ENCODE data around the gene EGFL7. TPM values are rescaled to one million over a fixed set of nuclear protein-coding genes. Genes with fewer than 3 reads are reported as not detected.

EGFL7 gene
- total and polyA plus RNA-seq, 4 donors: 32.1 to 39.7 (median 36.5) TPM

- 79% methylated on average over 27 of the region's 27 CpGs for WGBS
- TF ChIP-seq NR2F2 (IDR thresholded peaks at IDR 0.05) (no peak), RAD21 (IDR thresholded peaks at IDR 0.05) (no peak), EGR1 (IDR thresholded peaks at IDR 0.05; ENCODE audit: low read depth in 2 of 2) (no peak), CTCF (IDR thresholded peaks at IDR 0.05; ENCODE audit: low read depth, low read length, missing input control) (no peak), FOXA1 (IDR thresholded peaks at IDR 0.05) (no peak)
- Histone ChIP-seq H3K4me1 (ENCODE audit: control insufficient read depth in 4 of 4, insufficient read depth in 4 of 4, low read length in 3 of 4) (peaks cover 0 to 8% (median 6%) of the 10 kb centered on the region in 4 donors), H3K9ac (ENCODE audit: low read depth in 1 of 2, low read length in 2 of 2) (peak overlapping the region in 1 of 2 donors; percentile 28), H3K36me3 (ENCODE audit: control insufficient read depth in 4 of 4, insufficient read depth in 3 of 4, low read depth in 1 of 4, low read length in 3 of 4) (no peaks in the 10 kb centered on the region), H3K4me3 (ENCODE audit: low read depth in 1 of 3, low read length in 3 of 3) (peak overlapping the region; percentile 41 to 66 (median 58)), H3K27ac (ENCODE audit: low read depth in 1 of 2, low read length in 2 of 2) (peak overlapping the region; percentile 68 to 78), H3K9me3 (ENCODE audit: control insufficient read depth in 4 of 4, low read length in 3 of 4) (no peaks in the 10 kb centered on the region), H3K27me3 (ENCODE audit: control insufficient read depth in 4 of 4, insufficient read depth in 4 of 4, low read length in 3 of 4) (no peaks in the 10 kb centered on the region)
- DNase-seq (ENCODE audit: low spot score): no peak
Measured at GRCh38 chr9:136664000-136664915, 1.5 kb downstream of the EGFL7 start.

GRCh38 chr9:136665111-136665703 is 2.5 kb downstream of the EGFL7 start:
- H3K27ac ChIP-seq (ENCODE audit: low read depth in 1 of 2, low read length in 2 of 2): peak overlapping the region; percentile 64 to 78
- no peaks in the 10 kb centered on the region for H3K27me3 ChIP-seq (ENCODE audit: control insufficient read depth in 4 of 4, insufficient read depth in 4 of 4, low read length in 3 of 4)
- peak overlapping the region in 1 of 2 donors; percentile 47 for H3K9ac ChIP-seq (ENCODE audit: low read depth in 1 of 2, low read length in 2 of 2)

More at GRCh38 chr9:136665111-136665703, 2.5 kb downstream of the EGFL7 start:
- WGBS: 15% methylated on average over 49 of the region's 49 CpGs
- TF ChIP-seq SP1 (IDR thresholded peaks at IDR 0.05): no peak
- no peak for TF ChIP-seq RAD21 (IDR thresholded peaks at IDR 0.05)
- peak; percentile 21 for TF ChIP-seq CTCF (IDR thresholded peaks at IDR 0.05; ENCODE audit: low read depth, low read length, missing input control)
- TF ChIP-seq REST (IDR thresholded peaks at IDR 0.05): no peak
- Histone ChIP-seq H3K36me3 (ENCODE audit: control insufficient read depth in 4 of 4, insufficient read depth in 3 of 4, low read depth in 1 of 4, low read length in 3 of 4) (no peaks in the 10 kb centered on the region), H3K4me3 (ENCODE audit: low read depth in 1 of 3, low read length in 3 of 3) (peak overlapping the region in 2 of 3 donors; percentile 58 to 66), H3K9me3 (ENCODE audit: control insufficient read depth in 4 of 4, low read length in 3 of 4) (no peaks in the 10 kb centered on the region), H3K4me1 (ENCODE audit: control insufficient read depth in 4 of 4, insufficient read depth in 4 of 4, low read length in 3 of 4) (peaks cover 3 to 12% (median 6%) of the 10 kb centered on the region in 4 donors)
- DNase-seq (ENCODE audit: low spot score): no peak
